IgD-negative memory B cell (primary cell): Measurements from ENCODE around the gene MCCC2. TPM values are rescaled to one million over a fixed set of nuclear protein-coding genes. Genes with fewer than 3 reads are reported as not detected.
"Not testable (repeated sequence)": the region's sequence is repeated elsewhere in the genome, so short reads cannot be mapped to it uniquely, and the experiment has no call there.

Source experiments
- H3K27ac Mint-ChIP-seq, 3 donors: one replicate each; pipeline ENCODE4 v1.8.0; 2020 to 2022; ENCODE audit warnings: mild to moderate bottlenecking in 3 of 3, mixed read lengths in 3 of 3, moderate library complexity in 1 of 3
- H3K27me3 Mint-ChIP-seq: one replicate; pipeline ENCODE4 v1.8.0; 2021; ENCODE audit warnings: mixed read lengths
- H3K36me3 Mint-ChIP-seq: one replicate; pipeline ENCODE4 v1.8.0; 2020; ENCODE audit warnings: mild to moderate bottlenecking, mixed read lengths
- H3K4me1 Mint-ChIP-seq, 3 donors: one replicate each; pipeline ENCODE4 v1.8.0; 2020 to 2022; ENCODE audit warnings: mixed read lengths in 3 of 3, mild to moderate bottlenecking in 1 of 3
- H3K4me3 Mint-ChIP-seq, 4 donors: one replicate each; pipeline ENCODE4 v1.8.0; 2020 to 2022; ENCODE audit warnings: mild to moderate bottlenecking in 4 of 4, mixed read lengths in 4 of 4, moderate library complexity in 3 of 4
- H3K9me3 Mint-ChIP-seq, 3 donors: one replicate each; pipeline ENCODE4 v1.8.0; 2020 to 2021; ENCODE audit warnings: mixed read lengths in 3 of 3, mild to moderate bottlenecking in 1 of 3
- polyA plus RNA-seq: library from polyadenylated mRNA; unstranded; fragments of 300-500 nt; fragmentation: Illumina TruSeq; gene quantifications from one replicate; pipeline ENCODE4 v1.2.3, GENCODE V29; 2021

MCCC2 gene
- polyA plus RNA-seq, 1 donor from 2014 or later: 33.2 TPM

- H3K27ac Mint-ChIP-seq: no peak overlapping the region
- peaks cover 1% of the 10 kb centered on the region for H3K36me3 Mint-ChIP-seq
- H3K9me3 Mint-ChIP-seq: peaks cover 0 to 2% (median 0%) of the 10 kb centered on the region in 3 donors
- H3K4me3 Mint-ChIP-seq: no peak overlapping the region
- no peaks in the 10 kb centered on the region for H3K27me3 Mint-ChIP-seq
- H3K4me1 Mint-ChIP-seq: peaks cover 0 to 1% (median 0%) of the 10 kb centered on the region in 3 donors
Observed at GRCh38 chr5:71663191-71663969, 76.2 kb downstream of the MCCC2 start.

GRCh38 chr5:71664615-71665014 lies 77.5 kb downstream of the MCCC2 start:
- not testable (repeated sequence) for H3K4me3 Mint-ChIP-seq, H3K27me3 Mint-ChIP-seq, H3K36me3 Mint-ChIP-seq, H3K4me1 Mint-ChIP-seq, H3K9me3 Mint-ChIP-seq, H3K27ac Mint-ChIP-seq

GRCh38 chr5:71666321-71666720 lies 79.2 kb downstream of the MCCC2 start:
- peaks cover 0 to 2% (median 1%) of the 10 kb centered on the region in 3 donors for H3K4me1 Mint-ChIP-seq
- H3K27ac Mint-ChIP-seq: no peak overlapping the region
- H3K4me3 Mint-ChIP-seq: no peak overlapping the region
- H3K27me3 Mint-ChIP-seq: peaks cover 3% of the 10 kb centered on the region
- H3K36me3 Mint-ChIP-seq: peaks cover 1% of the 10 kb centered on the region
- peaks cover 0 to 2% (median 0%) of the 10 kb centered on the region in 3 donors for H3K9me3 Mint-ChIP-seq

- Mint-ChIP-seq H3K27ac (no peak overlapping the region), H3K27me3 (peaks cover 13% of the 10 kb centered on the region), H3K4me3 (no peak overlapping the region), H3K36me3 (peaks cover 4% of the 10 kb centered on the region), H3K9me3 (peaks cover 0 to 7% (median 0%) of the 10 kb centered on the region in 3 donors), H3K4me1 (no peaks in the 10 kb centered on the region)
Observed at GRCh38 chr5:71677977-71678376, 90.8 kb downstream of the MCCC2 start.

GRCh38 chr5:71679714-71680113 lies 92.6 kb downstream of the MCCC2 start:
- Mint-ChIP-seq H3K4me3 (no peak overlapping the region), H3K9me3 (peaks cover 0 to 6% (median 1%) of the 10 kb centered on the region in 3 donors), H3K4me1 (no peaks in the 10 kb centered on the region), H3K27ac (no peak overlapping the region), H3K27me3 (peaks cover 18% of the 10 kb centered on the region), H3K36me3 (peaks cover 4% of the 10 kb centered on the region)

- Mint-ChIP-seq H3K27ac (no peak overlapping the region), H3K9me3 (peaks cover 0 to 9% (median 6%) of the 10 kb centered on the region in 3 donors), H3K4me3 (no peak overlapping the region), H3K27me3 (peaks cover 18% of the 10 kb centered on the region), H3K4me1 (no peaks in the 10 kb centered on the region), H3K36me3 (peaks cover 4% of the 10 kb centered on the region)
Observed at GRCh38 chr5:71680510-71680909, 93.4 kb downstream of the MCCC2 start.

GRCh38 chr5:71681296-71681695 lies 94.2 kb downstream of the MCCC2 start:
- H3K27me3 Mint-ChIP-seq: peaks cover 21% of the 10 kb centered on the region
- no peak overlapping the region for H3K27ac Mint-ChIP-seq
- H3K9me3 Mint-ChIP-seq: peaks cover 0 to 17% (median 6%) of the 10 kb centered on the region in 3 donors
- H3K36me3 Mint-ChIP-seq: peaks cover 7% of the 10 kb centered on the region
- no peak overlapping the region for H3K4me3 Mint-ChIP-seq
- no peaks in the 10 kb centered on the region for H3K4me1 Mint-ChIP-seq

GRCh38 chr5:71684309-71684708 lies 97.2 kb downstream of the MCCC2 start:
- Mint-ChIP-seq H3K36me3 (peaks cover 7% of the 10 kb centered on the region), H3K9me3 (peaks cover 0 to 17% (median 6%) of the 10 kb centered on the region in 3 donors), H3K4me3 (no peak overlapping the region), H3K27ac (no peak overlapping the region), H3K27me3 (peaks cover 19% of the 10 kb centered on the region), H3K4me1 (no peaks in the 10 kb centered on the region)

- Mint-ChIP-seq H3K4me1 (peaks cover 4 to 6% (median 5%) of the 10 kb centered on the region in 3 donors), H3K27ac (no peak overlapping the region), H3K9me3 (peaks cover 0 to 4% (median 3%) of the 10 kb centered on the region in 3 donors), H3K27me3 (peaks cover 11% of the 10 kb centered on the region), H3K4me3 (no peak overlapping the region), H3K36me3 (peaks cover 2% of the 10 kb centered on the region)
Observed at GRCh38 chr5:71693828-71694427, 106.8 kb downstream of the MCCC2 start.

GRCh38 chr5:71695071-71695470 lies 107.9 kb downstream of the MCCC2 start:
- no peak overlapping the region for H3K27ac Mint-ChIP-seq
- H3K27me3 Mint-ChIP-seq: peaks cover 13% of the 10 kb centered on the region
- H3K9me3 Mint-ChIP-seq: peaks cover 0 to 6% (median 4%) of the 10 kb centered on the region in 3 donors
- no peak overlapping the region for H3K4me3 Mint-ChIP-seq
- H3K4me1 Mint-ChIP-seq: peaks cover 4 to 6% (median 5%) of the 10 kb centered on the region in 3 donors
- H3K36me3 Mint-ChIP-seq: peaks cover 2% of the 10 kb centered on the region

GRCh38 chr5:71695595-71695994 lies 108.5 kb downstream of the MCCC2 start:
- Mint-ChIP-seq H3K36me3 (peaks cover 2% of the 10 kb centered on the region), H3K4me1 (peaks cover 4 to 6% (median 5%) of the 10 kb centered on the region in 3 donors), H3K9me3 (peaks cover 0 to 6% (median 4%) of the 10 kb centered on the region in 3 donors), H3K27me3 (peaks cover 13% of the 10 kb centered on the region), H3K27ac (no peak overlapping the region), H3K4me3 (no peak overlapping the region)

- peaks cover 2% of the 10 kb centered on the region for H3K36me3 Mint-ChIP-seq
- H3K27ac Mint-ChIP-seq: no peak overlapping the region
- peaks cover 16% of the 10 kb centered on the region for H3K27me3 Mint-ChIP-seq
- H3K9me3 Mint-ChIP-seq: peaks cover 0 to 6% (median 4%) of the 10 kb centered on the region in 3 donors
- H3K4me3 Mint-ChIP-seq: peak overlapping the region in 2 of 4 donors; percentile 64 to 77
- H3K4me1 Mint-ChIP-seq: peaks cover 4 to 6% (median 5%) of the 10 kb centered on the region in 3 donors
Observed at GRCh38 chr5:71697967-71698366, 110.8 kb downstream of the MCCC2 start.

- peaks cover 3 to 4% (median 3%) of the 10 kb centered on the region in 3 donors for H3K4me1 Mint-ChIP-seq
- H3K4me3 Mint-ChIP-seq: no peak overlapping the region
- peaks cover 16% of the 10 kb centered on the region for H3K27me3 Mint-ChIP-seq
- H3K36me3 Mint-ChIP-seq: peaks cover 2% of the 10 kb centered on the region
- H3K9me3 Mint-ChIP-seq: peaks cover 0 to 6% (median 4%) of the 10 kb centered on the region in 3 donors
- no peak overlapping the region for H3K27ac Mint-ChIP-seq
Observed at GRCh38 chr5:71699233-71699632, 112.1 kb downstream of the MCCC2 start.

- H3K27me3 Mint-ChIP-seq: peaks cover 14% of the 10 kb centered on the region
- no peak overlapping the region for H3K4me3 Mint-ChIP-seq
- H3K9me3 Mint-ChIP-seq: peaks cover 0 to 6% (median 4%) of the 10 kb centered on the region in 3 donors
- H3K27ac Mint-ChIP-seq: no peak overlapping the region
- peaks cover 0 to 4% (median 3%) of the 10 kb centered on the region in 3 donors for H3K4me1 Mint-ChIP-seq
- peaks cover 2% of the 10 kb centered on the region for H3K36me3 Mint-ChIP-seq
Observed at GRCh38 chr5:71699751-71700150, 112.6 kb downstream of the MCCC2 start.

GRCh38 chr5:71700803-71701202 lies 113.7 kb downstream of the MCCC2 start:
- no peak overlapping the region for H3K4me3 Mint-ChIP-seq
- peaks cover 11% of the 10 kb centered on the region for H3K27me3 Mint-ChIP-seq
- H3K4me1 Mint-ChIP-seq: peaks cover 0 to 4% (median 3%) of the 10 kb centered on the region in 3 donors
- H3K36me3 Mint-ChIP-seq: peaks cover 2% of the 10 kb centered on the region
- H3K27ac Mint-ChIP-seq: no peak overlapping the region
- H3K9me3 Mint-ChIP-seq: peaks cover 0 to 6% (median 4%) of the 10 kb centered on the region in 3 donors
